Tibial nerve (tissue), 3 donors: Measurements from ENCODE around the gene LANCL3.

Experiments used
- CTCF ChIP-seq, 5 experiments: fragments of 200-600 bp in 3 of 5; fragments of 450-650 bp in 2 of 5; sonication (generic) in 3 of 5; IDR thresholded peaks; one replicate each; pipeline ENCODE4 v1.5.1; 2016 to 2019; ENCODE audit warnings: antibody characterized with exemption in 5 of 5, mild to moderate bottlenecking in 3 of 5, moderate library complexity in 2 of 5
- POLR2A ChIP-seq, 2 donors: fragments of 450-650 bp; IDR thresholded peaks; one replicate each; pipeline ENCODE4 v1.6.1; 2017; ENCODE audit warnings: antibody characterized with exemption in 2 of 2, mild to moderate bottlenecking in 2 of 2, moderate library complexity in 2 of 2

GRCh38 chrX:37578045-37578444, 6.6 kb downstream of the LANCL3 start:
- TF ChIP-seq POLR2A (IDR thresholded peaks at IDR 0.05), result no peak
- TF ChIP-seq CTCF (IDR thresholded peaks at IDR 0.05), result no peak
